ENCODE data around the gene CUX1.
A peak's percentile ranks its signal among the peaks of the same experiment; 100 is the strongest.
"Not testable (repeated sequence)": the region's sequence is repeated elsewhere in the genome, so short reads cannot be mapped to it uniquely, and the experiment has no call there.

CUX1 gene

GRCh38 chr7:101882595-101883564 is 65.5 kb downstream of the CUX1 start:
- TF ChIP-seq, protein P1, sequence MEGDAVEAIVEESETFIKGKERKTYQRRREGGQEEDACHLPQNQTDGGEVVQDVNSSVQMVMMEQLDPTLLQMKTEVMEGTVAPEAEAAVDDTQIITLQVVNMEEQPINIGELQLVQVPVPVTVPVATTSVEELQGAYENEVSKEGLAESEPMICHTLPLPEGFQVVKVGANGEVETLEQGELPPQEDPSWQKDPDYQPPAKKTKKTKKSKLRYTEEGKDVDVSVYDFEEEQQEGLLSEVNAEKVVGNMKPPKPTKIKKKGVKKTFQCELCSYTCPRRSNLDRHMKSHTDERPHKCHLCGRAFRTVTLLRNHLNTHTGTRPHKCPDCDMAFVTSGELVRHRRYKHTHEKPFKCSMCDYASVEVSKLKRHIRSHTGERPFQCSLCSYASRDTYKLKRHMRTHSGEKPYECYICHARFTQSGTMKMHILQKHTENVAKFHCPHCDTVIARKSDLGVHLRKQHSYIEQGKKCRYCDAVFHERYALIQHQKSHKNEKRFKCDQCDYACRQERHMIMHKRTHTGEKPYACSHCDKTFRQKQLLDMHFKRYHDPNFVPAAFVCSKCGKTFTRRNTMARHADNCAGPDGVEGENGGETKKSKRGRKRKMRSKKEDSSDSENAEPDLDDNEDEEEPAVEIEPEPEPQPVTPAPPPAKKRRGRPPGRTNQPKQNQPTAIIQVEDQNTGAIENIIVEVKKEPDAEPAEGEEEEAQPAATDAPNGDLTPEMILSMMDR (IDR thresholded peaks at IDR 0.05; ENCODE audit: control insufficient read depth, extremely low read depth, insufficient read depth) = 0 out of 2 replicates have a peak, but pooled peaks have one; percentile 4
- H3K4me3 ChIP-seq (ENCODE audit: low read depth, low read length) = no peak overlapping the region; the same call in 1 of the 2 replicates
- DNase-seq (ENCODE audit: low read depth) = peak; percentile 99

- no peak for DNase-seq (ENCODE audit: low read depth)
- TF ChIP-seq, protein P1 (IDR thresholded peaks at IDR 0.05; ENCODE audit: control insufficient read depth, extremely low read depth, insufficient read depth) = no peak
- no peak overlapping the region for H3K4me3 ChIP-seq (ENCODE audit: low read depth, low read length)
Measured at GRCh38 chr7:101884671-101885596, 67.5 kb downstream of the CUX1 start.

DNA sequence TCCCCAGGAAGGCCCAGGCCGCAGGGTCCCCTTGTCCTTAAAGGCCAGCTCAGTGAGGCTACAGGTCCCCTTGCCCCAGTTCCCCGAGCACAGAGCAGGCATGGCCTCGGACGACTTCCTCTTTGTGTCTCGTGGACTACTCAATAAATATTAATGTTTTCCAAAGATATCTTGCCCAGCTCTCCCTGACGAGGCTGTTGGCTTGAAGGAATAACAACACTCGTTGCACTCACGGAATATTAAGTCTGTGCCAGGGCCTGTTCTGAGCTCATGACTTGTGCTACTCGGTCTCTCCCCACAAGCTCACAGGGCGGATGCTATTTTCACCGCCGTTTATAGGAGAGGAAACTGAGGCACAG is 68.2 kb downstream of the CUX1 start:
- no peak for DNase-seq (ENCODE audit: low read depth)
- TF ChIP-seq, protein P1 (IDR thresholded peaks at IDR 0.05; ENCODE audit: control insufficient read depth, extremely low read depth, insufficient read depth) = no peak
- H3K4me3 ChIP-seq (ENCODE audit: low read depth, low read length) = no peak overlapping the region

DNA sequence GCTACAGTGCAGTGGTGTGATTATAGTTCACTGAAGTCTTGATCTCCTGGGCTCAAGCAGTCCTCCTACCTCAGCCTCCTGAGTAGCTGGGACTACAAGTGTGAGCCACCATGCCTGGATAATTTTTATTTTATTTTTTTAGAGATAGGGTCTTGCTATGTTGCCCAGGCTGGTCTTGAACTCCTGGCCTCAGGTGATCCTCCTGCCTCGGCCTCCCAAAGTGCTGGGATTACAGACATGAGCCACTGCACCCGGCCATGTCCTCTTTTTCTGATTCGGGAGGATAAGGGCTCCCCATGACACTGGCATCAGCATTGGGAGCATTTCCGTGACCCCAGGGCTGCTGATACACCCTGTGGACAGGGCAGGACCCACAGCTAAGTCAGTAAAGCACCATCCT is 69.9 kb downstream of the CUX1 start:
- not testable (repeated sequence) for H3K4me3 ChIP-seq (ENCODE audit: low read depth, low read length); DNase-seq (ENCODE audit: low read depth)

GRCh38 chr7:101888564-101888963 is 71.1 kb downstream of the CUX1 start:
- H3K4me3 ChIP-seq (ENCODE audit: low read depth, low read length); DNase-seq (ENCODE audit: low read depth): not testable (repeated sequence)

GRCh38 chr7:101890749-101891523 is 73.5 kb downstream of the CUX1 start:
- DNase-seq (ENCODE audit: low read depth) = no peak
- H3K4me3 ChIP-seq (ENCODE audit: low read depth, low read length) = no peak overlapping the region
- TF ChIP-seq, protein P1 (IDR thresholded peaks at IDR 0.05; ENCODE audit: control insufficient read depth, extremely low read depth, insufficient read depth) = no peak

DNA sequence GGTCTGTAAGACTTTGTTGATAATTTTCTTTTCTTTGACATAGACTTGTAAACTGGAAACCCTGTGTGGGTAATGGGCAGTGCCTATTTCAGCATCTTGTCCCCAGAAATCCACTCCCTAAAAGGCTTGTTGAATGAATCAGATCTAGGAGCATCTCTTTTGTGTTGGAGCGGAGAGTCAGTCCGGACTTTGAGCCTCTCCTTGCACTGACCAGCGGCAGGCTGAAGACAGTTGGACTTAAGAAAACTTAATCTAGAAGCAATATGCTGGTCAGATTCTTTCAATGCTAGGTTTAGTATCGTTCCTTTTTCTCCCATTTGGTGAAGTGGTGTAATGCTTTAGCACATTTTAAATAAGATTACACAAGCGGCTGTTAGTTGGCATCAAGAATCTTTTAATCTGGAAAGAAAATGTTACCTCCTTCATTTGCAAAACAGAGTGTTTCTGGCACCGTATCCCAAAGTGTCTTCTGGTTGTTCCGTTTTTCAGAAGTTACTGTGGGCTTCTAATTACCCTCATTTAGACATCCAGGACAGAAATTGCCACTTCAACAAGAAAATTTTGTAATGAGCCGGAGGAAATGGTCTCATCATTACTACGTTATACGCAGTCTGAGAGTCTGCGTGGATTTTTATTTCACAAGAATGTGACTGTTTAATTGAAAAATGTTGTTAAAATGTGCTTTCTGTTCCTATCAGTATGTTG is 74.7 kb downstream of the CUX1 start:
- H3K4me3 ChIP-seq (ENCODE audit: low read depth, low read length) = no peak overlapping the region
- no peak for DNase-seq (ENCODE audit: low read depth)
- TF ChIP-seq, protein P1 (IDR thresholded peaks at IDR 0.05; ENCODE audit: control insufficient read depth, extremely low read depth, insufficient read depth) = no peak
